HepG2 (cell line): ENCODE results near the gene NOS1. TPM values are rescaled to one million over a fixed set of nuclear protein-coding genes. Genes with fewer than 3 reads are reported as not detected.

ENCODE experiments used
- ATAC-seq: fragments of 200-7000 bp; cut with Tn5 transposase; 3 replicates; pipeline ENCODE4 v1.9.1; 2020; ENCODE audit warnings: mild to moderate bottlenecking, moderate library complexity
- BruUV-seq: library from RNA; stranded (reverse); fragments of 400-500 nt; replicated peaks from 2 replicates; lab custom pipeline; 2021; lab: Mats Ljungman, UMichigan
- CTCF ChIA-PET: fragments of 300-600 bp; formaldehyde crosslinking; extraction: SDS; loops from one replicate; lab custom pipeline; 2021; ENCODE audit warnings: low total read pairs, inconsistent platforms, low intra/inter-chr PET ratio; lab: Yijun Ruan, JAX
- POLR2A ChIA-PET: fragments of 350-600 bp; sonication (Branson Sonifier 250); formaldehyde crosslinking; loops from one replicate; lab custom pipeline; 2020; ENCODE audit warnings: antibody characterized with exemption, inconsistent platforms; lab: Yijun Ruan, JAX
- DNase-seq: peaks from one replicate; pipeline ENCODE4 v3.0.0-alpha.2; 2015; ENCODE audit warnings: low spot score
- FAIRE-seq: peaks from 3 replicates; lab custom pipeline; 2011; peaks lifted over from hg19 to GRCh38; lab: Jason Lieb, UNC
- H2AFZ ChIP-seq: one replicate; pipeline ENCODE4 v1.6.1; 2011; ENCODE audit warnings: low read length, inconsistent platforms
- H3K27ac ChIP-seq: fragments of 300-600 bp; 3 replicates; pipeline ENCODE4 v1.8.0; 2011; ENCODE audit warnings: mixed run types, mild to moderate bottlenecking, mixed read lengths, low read length, inconsistent platforms; ENCODE audit not compliant: insufficient read depth; ENCODE audit errors: extremely low read length
- H3K27me3 ChIP-seq, 2 experiments: fragments of 200-600 bp in 1 of 2; 2 replicates in 1 of 2; 3 replicates in 1 of 2; pipeline versions ENCODE4 v1.6.0 to v1.8.0; 2011; ENCODE audit warnings: low read length in 2 of 2, mild to moderate bottlenecking in 2 of 2, moderate library complexity in 2 of 2, inconsistent platforms in 1 of 2; ENCODE audit not compliant: insufficient read depth in 2 of 2, control insufficient read depth in 1 of 2
- H3K36me3 ChIP-seq, 2 experiments: fragments of 200-600 bp in 1 of 2; replicated peaks in 1 of 2; 2 replicates in 1 of 2; 3 replicates in 1 of 2; pipeline versions ENCODE4 v1.5.1 to v1.8.0; 2011; ENCODE audit warnings: low read length in 2 of 2, inconsistent platforms in 1 of 2; ENCODE audit not compliant: insufficient read depth in 2 of 2, control insufficient read depth in 1 of 2
- H3K4me1 ChIP-seq: 2 replicates; pipeline ENCODE4 v1.5.1; 2012; ENCODE audit warnings: low read length, inconsistent platforms; ENCODE audit not compliant: insufficient read depth
- H3K4me2 ChIP-seq: 2 replicates; pipeline ENCODE4 v1.6.0; 2011; ENCODE audit warnings: low read depth, low read length, inconsistent platforms
- H3K4me3 ChIP-seq, 3 experiments: fragments of 200-600 bp in 1 of 3; sonication (generic), shearing (Covaris generic) in 1 of 3; replicated peaks in 1 of 3; 2 replicates each; pipeline ENCODE4 v1.5.1; 2011 to 2016; ENCODE audit warnings: low read length in 3 of 3, inconsistent platforms in 2 of 3, low read depth in 2 of 3, mild to moderate bottlenecking in 2 of 3, control low read depth in 1 of 3, mixed read lengths in 1 of 3; ENCODE audit not compliant: insufficient read depth in 1 of 3
- H3K79me2 ChIP-seq: one replicate; pipeline ENCODE4 v1.6.1; 2011; ENCODE audit warnings: low read length, inconsistent platforms; ENCODE audit not compliant: insufficient read depth
- H3K9ac ChIP-seq: 2 replicates; pipeline ENCODE4 v1.6.0; 2011; ENCODE audit warnings: mild to moderate bottlenecking, low read depth, low read length, inconsistent platforms; ENCODE audit not compliant: insufficient read depth
- H3K9me3 ChIP-seq: 2 replicates; pipeline ENCODE4 v1.5.1; 2012; ENCODE audit warnings: mild to moderate bottlenecking, low read length
- H4K20me1 ChIP-seq: 2 replicates; pipeline ENCODE4 v1.6.0; 2011; ENCODE audit warnings: inconsistent platforms, mild to moderate bottlenecking, low read length, moderate library complexity; ENCODE audit not compliant: insufficient read depth
- CAMTA2 ChIP-seq: sonication (generic); formaldehyde crosslinking; IDR thresholded peaks from 2 replicates; pipeline ENCODE4 v1.4.0; 2020; ENCODE audit warnings: mild to moderate bottlenecking, missing genetic modification reagents, borderline replicate concordance
- EED ChIP-seq: sonication (generic); formaldehyde crosslinking; IDR thresholded peaks from 2 replicates; pipeline ENCODE4 v1.5.0; 2020; ENCODE audit warnings: mild to moderate bottlenecking, missing genetic modification reagents
- HOMEZ ChIP-seq: IDR thresholded peaks from 2 replicates; pipeline ENCODE4 v1.6.1; 2016; ENCODE audit warnings: low read depth
- KAT7 ChIP-seq: IDR thresholded peaks from 2 replicates; pipeline ENCODE4 v1.6.1; 2018; ENCODE audit warnings: borderline replicate concordance, missing compliant biosample characterization
- MIER2 ChIP-seq: IDR thresholded peaks from 2 replicates; pipeline ENCODE4 v1.6.1; 2016; ENCODE audit warnings: missing biosample characterization, missing genetic modification reagents
- MXD3 ChIP-seq: IDR thresholded peaks from 2 replicates; pipeline ENCODE4 v1.6.1; 2016; ENCODE audit warnings: mild to moderate bottlenecking, missing biosample characterization, missing genetic modification reagents
- NFE2L1 ChIP-seq: sonication (generic); formaldehyde crosslinking; IDR thresholded peaks from 2 replicates; pipeline ENCODE4 v1.4.0; 2020; ENCODE audit warnings: missing genetic modification reagents, mild to moderate bottlenecking, borderline replicate concordance
- PCBP1 ChIP-seq: fragments of 200-400 bp; formaldehyde crosslinking; IDR thresholded peaks from 2 replicates; pipeline ENCODE4 v1.6.1; 2017; ENCODE audit warnings: mild to moderate bottlenecking, low read depth, low read length, borderline replicate concordance
- PRDM15 ChIP-seq: sonication (generic); formaldehyde crosslinking; IDR thresholded peaks from 2 replicates; pipeline ENCODE4 v1.4.0; 2020; ENCODE audit warnings: missing genetic modification reagents
- RFX1 ChIP-seq: fragments of 450-650 bp; IDR thresholded peaks from 2 replicates; pipeline ENCODE4 v1.6.1; 2017
- SKI ChIP-seq: fragments of 450-650 bp; IDR thresholded peaks from one replicate; pipeline ENCODE4 v1.6.1; 2018; ENCODE audit warnings: mild to moderate bottlenecking; ENCODE audit not compliant: partially characterized antibody
- SNAI1 ChIP-seq: sonication (generic); formaldehyde crosslinking; IDR thresholded peaks from 2 replicates; pipeline ENCODE4 v1.5.0; 2020; ENCODE audit warnings: mild to moderate bottlenecking, missing genetic modification reagents, borderline replicate concordance
- TBL1XR1 ChIP-seq: fragments of 150-350 bp; IDR thresholded peaks from 2 replicates; pipeline ENCODE4 v1.6.1; 2014; ENCODE audit warnings: borderline replicate concordance, low read length; ENCODE audit not compliant: partially characterized antibody
- ZBTB46 ChIP-seq: sonication (generic); formaldehyde crosslinking; IDR thresholded peaks from 2 replicates; pipeline ENCODE4 v1.4.0; 2020; ENCODE audit warnings: mild to moderate bottlenecking, missing genetic modification reagents, borderline replicate concordance
- ZNF337 ChIP-seq: sonication (generic); formaldehyde crosslinking; IDR thresholded peaks from 2 replicates; pipeline ENCODE4 v1.5.1; 2020; ENCODE audit warnings: missing genetic modification reagents, low read depth, mild to moderate bottlenecking, borderline replicate concordance
- ZNF782 ChIP-seq: sonication (generic); formaldehyde crosslinking; IDR thresholded peaks from 2 replicates; pipeline ENCODE4 v1.4.0; 2020; ENCODE audit warnings: missing genetic modification reagents, mild to moderate bottlenecking, borderline replicate concordance
- WGBS: methylation state at CpG from one replicate; pipeline ENCODE4 v1.1.6; 2017; ENCODE audit warnings: low lambda C conversion rate; 5-methylcytosine and 5-hydroxymethylcytosine counted together
- in situ Hi-C: cut with HindIII; loops from 2 replicates; pipeline ENCODE4 v1.10.0; 2017; ENCODE audit warnings: low pct_unique_long_range_greater_than_20kb; ENCODE audit not compliant: extremely low pct_ligation_motif_present
- intact Hi-C: fragments of 100-400 bp; cut with micrococcal nuclease; formaldehyde crosslinking; loops from one replicate; pipeline ENCODE4 v1.10.0; 2022; ENCODE audit not compliant: unreplicated experiment
- polyA plus RNA-seq, 8 experiments: library from polyadenylated mRNA; depleted of rRNA in 3 of 8; stranded (reverse) in 7 of 8; unstranded in 1 of 8; fragments of >200 nt; fragmentation: Illumina TruSeq in 4 of 8; extraction: Trizol in 4 of 8; gene quantifications; 2 replicates each; pipeline versions ENCODE4 v1.2.1 to v1.2.3, GENCODE V29; 2011 to 2016; ENCODE audit warnings: low read depth in 4 of 8, missing spikeins in 1 of 8, mixed read lengths in 1 of 8; ENCODE audit not compliant: insufficient read depth in 1 of 8
- total RNA-seq, 5 experiments: library from RNA; depleted of rRNA; stranded (reverse); fragments of >200 nt; fragmentation: Illumina TruSeq; extraction: Trizol; gene quantifications; 2 replicates each; pipeline ENCODE4 v1.2.3, GENCODE V29; 2016; ENCODE audit warnings: low read depth in 1 of 5

Gene NOS1
- total and polyA plus RNA-seq, 2 of the 13 experiments (the other 11 are each of a cell fraction or from before 2014, with no cell fraction given): not detected

- TF ChIP-seq TBL1XR1: no peak
- TF ChIP-seq KAT7 (CRISPR knock-in tag): no peak
Measured at GRCh38 chr12:117172168-117172567, 189.3 kb downstream of the NOS1 start (continued).

- no peak overlapping the region for H2AFZ ChIP-seq
- DNase-seq (no peak), FAIRE-seq (no peak), ATAC-seq (no peak)
- H3K9ac ChIP-seq: no peak overlapping the region
- H3K4me1 ChIP-seq: peaks cover 13% of the 10 kb centered on the region
- in situ Hi-C loops: no loop called here
- no peak overlapping the region for H3K27ac ChIP-seq
- H3K4me3 ChIP-seq: no peak overlapping the region
- H4K20me1 ChIP-seq: no peaks in the 10 kb centered on the region
- 89% methylated on average over 2 of the region's 2 CpGs for WGBS
- ChIA-PET CTCF (no interaction called here), POLR2A (no interaction called here)
- H3K9me3 ChIP-seq: no peaks in the 10 kb centered on the region
- intact Hi-C loops: no loop called here
- H3K27me3 ChIP-seq: no peaks in the 10 kb centered on the region
- peaks cover 24 to 79% of the 10 kb centered on the region in 2 experiments for H3K36me3 ChIP-seq
- no peak overlapping the region for H3K4me2 ChIP-seq
- H3K79me2 ChIP-seq: no peaks in the 10 kb centered on the region
- no TSS peak for BruUV-seq
- TF ChIP-seq CAMTA2: no peak
- no peak for TF ChIP-seq MIER2
- no peak for TF ChIP-seq HOMEZ (CRISPR knock-in tag)
- no peak for TF ChIP-seq NFE2L1
- TF ChIP-seq PRDM15: no peak
- no peak for TF ChIP-seq RFX1
- no peak for TF ChIP-seq PCBP1
- TF ChIP-seq ZBTB46 (CRISPR knock-in tag): no peak
- TF ChIP-seq ZNF337: no peak
- no peak for TF ChIP-seq ZNF782 (CRISPR knock-in tag)
- TF ChIP-seq SNAI1 (CRISPR knock-in tag): no peak
- no peak for TF ChIP-seq SKI
- TF ChIP-seq MXD3: no peak
- TF ChIP-seq EED (CRISPR knock-in tag): no peak
Measured at GRCh38 chr12:117171499-117172162, 189.8 kb downstream of the NOS1 start.
